GM21381 (cell line): ENCODE data around the gene RARRES2.

Source experiments
- ATAC-seq: cut with Tn5 transposase; IDR thresholded peaks from one replicate; pipeline ENCODE4 v1.9.1; 2021; ENCODE audit warnings: mild to moderate bottlenecking, moderate library complexity; ENCODE audit not compliant: unreplicated experiment

The RARRES2 gene

GRCh38 chr7:150363370-150363769, 21.9 kb upstream of the RARRES2 start:
- ATAC-seq: no peak

GRCh38 chr7:150361807-150362621, 20.6 kb upstream of the RARRES2 start:
- no peak for ATAC-seq

- no peak for ATAC-seq
Measured at GRCh38 chr7:150361402-150361801, 20.0 kb upstream of the RARRES2 start.

- ATAC-seq: no peak
Measured at GRCh38 chr7:150360363-150361058, 19.1 kb upstream of the RARRES2 start.

GRCh38 chr7:150359622-150360362, 18.4 kb upstream of the RARRES2 start:
- no peak for ATAC-seq

- no peak for ATAC-seq
Measured at GRCh38 chr7:150358988-150359621, 17.7 kb upstream of the RARRES2 start.

- no peak for ATAC-seq
Measured at GRCh38 chr7:150358433-150358832, 17.0 kb upstream of the RARRES2 start.

GRCh38 chr7:150357771-150358427, 16.5 kb upstream of the RARRES2 start:
- no peak for ATAC-seq

- no peak for ATAC-seq
Measured at GRCh38 chr7:150357270-150357669, 15.8 kb upstream of the RARRES2 start.

GRCh38 chr7:150356265-150356897, 15.0 kb upstream of the RARRES2 start:
- no peak for ATAC-seq

GRCh38 chr7:150355666-150356059, 14.2 kb upstream of the RARRES2 start:
- no peak for ATAC-seq

- no peak for ATAC-seq
Measured at GRCh38 chr7:150351587-150352194, 10.3 kb upstream of the RARRES2 start.

GRCh38 chr7:150346922-150347321, 5.5 kb upstream of the RARRES2 start:
- ATAC-seq: no peak

GRCh38 chr7:150345012-150345411, 3.6 kb upstream of the RARRES2 start:
- no peak for ATAC-seq

GRCh38 chr7:150344299-150344698, 2.9 kb upstream of the RARRES2 start:
- ATAC-seq: no peak

GRCh38 chr7:150343225-150343624, 1.8 kb upstream of the RARRES2 start:
- no peak for ATAC-seq

- no peak for ATAC-seq
Measured at GRCh38 chr7:150342121-150342408, 636 bp upstream of the RARRES2 start.

GRCh38 chr7:150340875-150341262, 560 bp downstream of the RARRES2 start:
- no peak for ATAC-seq

- ATAC-seq: no peak
Measured at GRCh38 chr7:150340024-150340749, 1.2 kb downstream of the RARRES2 start.
